DOHH2 (cell line): ENCODE data around the gene SCUBE1.

Experiments
- CTCF ChIP-seq: fragments of 200-600 bp; sonication (generic); IDR thresholded peaks from one replicate; pipeline ENCODE4 v1.5.1; 2014; ENCODE audit warnings: antibody characterized with exemption, mild to moderate bottlenecking, low read depth, low read length; ENCODE audit not compliant: poor library complexity, severe bottlenecking
- EZH2phosphoT487 ChIP-seq: fragments of 200-600 bp; sonication (generic); IDR thresholded peaks from 2 replicates; pipeline ENCODE4 v1.6.1; 2017; ENCODE audit warnings: borderline replicate concordance, mild to moderate bottlenecking, antibody characterized with exemption, low read length, moderate library complexity, mixed read lengths

GRCh38 chr22:43351966-43352345 lies 8.8 kb upstream of the SCUBE1 start:
- no peak for TF ChIP-seq CTCF
- no peak for TF ChIP-seq EZH2phosphoT487
